GM21381 (cell line): ENCODE measurements around the gene NELL1.

Experiments
- ATAC-seq: cut with Tn5 transposase; IDR thresholded peaks from one replicate; pipeline ENCODE4 v1.9.1; 2021; ENCODE audit warnings: mild to moderate bottlenecking, moderate library complexity; ENCODE audit not compliant: unreplicated experiment

Gene NELL1

DNA sequence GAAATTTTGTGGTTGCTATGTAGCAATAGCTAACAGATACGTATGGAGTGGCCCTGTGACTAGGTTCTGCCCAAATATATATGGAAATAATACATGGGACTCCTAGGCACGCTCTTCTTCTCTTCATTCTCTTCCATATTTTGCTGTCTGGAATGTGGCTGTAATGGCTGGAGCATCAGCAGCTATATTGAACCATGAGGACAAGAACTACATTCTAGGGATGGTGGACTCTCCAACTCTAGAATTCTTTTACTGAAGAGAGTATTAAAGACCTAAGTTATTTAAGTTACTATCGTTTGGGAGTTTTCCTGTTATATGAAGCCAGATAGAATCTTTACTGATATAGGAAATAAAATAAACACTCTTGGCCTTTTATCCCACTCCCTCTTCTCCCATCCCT lies 7.5 kb upstream of the NELL1 start:
- ATAC-seq, result no peak

DNA sequence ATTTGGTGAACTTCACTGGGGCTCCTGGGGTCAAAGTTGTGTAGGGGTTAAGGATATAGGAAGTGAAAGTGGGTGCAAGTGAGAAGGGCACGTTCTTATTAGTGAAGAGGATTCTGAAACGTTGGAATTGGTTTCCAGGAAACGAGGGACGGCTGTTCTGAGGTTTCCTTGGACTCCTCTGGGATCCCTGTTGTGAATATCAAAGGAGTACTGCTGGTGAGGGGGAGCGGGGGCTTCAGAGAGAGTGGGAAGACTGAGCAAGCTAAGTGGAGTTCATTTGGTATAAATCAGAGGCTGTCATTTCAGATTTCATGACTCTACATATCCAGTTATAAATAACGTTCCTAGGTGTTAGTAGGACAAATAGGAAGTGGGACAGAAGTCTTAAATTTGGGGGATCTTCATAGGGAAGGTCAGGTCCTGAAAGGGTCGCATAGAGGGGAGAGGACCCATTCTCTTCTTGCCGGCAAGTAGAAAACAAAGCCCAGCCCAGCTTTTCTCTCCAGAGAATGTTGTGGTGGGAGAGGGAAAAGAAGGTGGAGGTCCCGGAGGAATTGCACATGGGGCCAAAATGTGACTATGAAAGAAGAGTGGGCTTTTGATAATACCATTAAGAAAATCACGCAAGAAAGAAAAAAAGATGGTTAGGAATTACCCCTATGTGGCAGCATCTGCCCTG lies 1.1 kb upstream of the NELL1 start:
- no peak for ATAC-seq

DNA sequence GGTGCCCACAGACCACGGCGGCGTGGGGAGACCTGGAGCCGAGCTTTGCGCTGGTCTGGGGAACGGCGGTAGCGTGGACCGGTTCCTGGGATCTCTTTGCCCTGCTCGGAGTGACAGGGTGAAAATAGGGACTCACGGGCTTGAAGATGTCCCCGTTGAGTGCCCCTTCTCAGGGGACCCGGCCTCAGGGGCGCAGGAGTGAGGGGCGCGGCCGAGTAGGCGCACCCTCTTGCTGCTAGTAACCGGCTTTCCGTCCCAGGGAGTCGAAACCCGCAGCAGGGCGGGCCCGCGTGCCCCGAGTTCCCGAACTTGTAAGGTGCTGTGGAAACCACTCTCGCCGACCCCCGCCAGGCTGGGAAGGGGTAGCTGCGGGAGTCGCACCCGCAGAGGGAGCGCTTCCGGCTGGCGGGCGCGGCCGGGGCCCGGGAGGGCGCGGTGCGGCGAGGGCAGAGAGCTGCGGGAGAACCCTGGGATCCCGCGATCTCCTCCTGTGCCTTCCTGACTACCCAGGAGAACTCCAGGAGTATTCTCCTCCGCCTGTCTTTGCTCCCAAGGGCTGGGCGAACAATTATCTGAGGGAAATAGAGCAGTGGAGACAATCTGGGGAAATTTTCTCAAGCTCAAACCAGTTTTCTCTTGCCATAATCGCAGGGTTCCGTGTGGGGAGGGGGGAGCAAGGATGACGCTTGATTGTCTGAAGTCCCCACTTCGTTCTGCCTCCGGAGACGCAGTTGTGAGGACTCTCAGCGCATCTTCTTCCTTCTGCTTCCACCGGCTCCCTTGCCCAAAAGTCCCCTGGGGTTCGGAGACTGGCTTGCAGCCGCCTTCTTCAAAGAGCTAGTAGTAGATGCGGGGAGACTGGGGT lies 666 bp downstream of the NELL1 start:
- no peak for ATAC-seq

DNA sequence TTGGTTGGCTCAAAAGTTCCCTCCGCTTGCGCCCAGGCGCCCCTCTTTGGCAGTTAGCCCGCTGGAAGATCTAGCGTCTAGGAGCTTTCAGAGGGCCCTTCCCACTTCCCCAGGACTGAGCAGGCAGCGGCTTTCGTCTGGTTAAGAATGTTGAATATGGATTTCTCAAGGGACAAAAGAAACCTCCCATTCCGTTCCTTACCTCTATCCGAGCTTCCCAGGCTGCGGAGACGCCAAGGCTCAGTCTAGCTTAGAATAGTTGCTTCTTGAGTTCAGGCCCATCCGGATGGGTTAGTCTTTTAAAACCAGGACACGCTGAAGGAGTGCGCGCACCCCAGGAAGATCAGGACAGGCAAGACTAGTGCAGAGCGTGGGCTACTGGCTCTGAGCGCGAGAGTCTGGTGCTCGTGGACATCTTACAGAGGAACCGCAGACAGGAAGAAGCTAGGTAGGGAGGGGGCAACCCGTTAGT lies 1.6 kb downstream of the NELL1 start:
- no peak for ATAC-seq

- ATAC-seq, result no peak
These were observed 2.6 kb downstream of the NELL1 start for GRCh38 chr11:20671856-20672546.

DNA sequence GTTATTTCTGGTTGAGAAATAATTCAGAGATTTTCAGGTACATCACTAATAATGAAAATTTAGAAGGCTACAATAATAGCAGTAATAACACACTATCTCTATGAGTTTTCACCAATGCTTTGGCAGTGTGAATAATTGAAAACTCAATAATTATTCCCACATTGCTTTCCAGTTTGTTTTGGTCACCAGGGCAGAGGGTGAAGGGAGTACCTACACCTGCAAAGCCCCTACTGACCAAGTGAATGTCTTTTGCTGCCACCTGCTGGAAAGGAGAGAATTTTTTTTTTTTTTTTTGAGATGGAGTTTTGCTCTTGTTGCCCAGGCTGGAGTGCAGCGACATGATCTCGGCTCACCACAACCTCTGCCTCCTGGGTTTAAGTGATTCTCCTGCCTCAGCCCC lies 3.2 kb downstream of the NELL1 start:
- ATAC-seq, result no peak

DNA sequence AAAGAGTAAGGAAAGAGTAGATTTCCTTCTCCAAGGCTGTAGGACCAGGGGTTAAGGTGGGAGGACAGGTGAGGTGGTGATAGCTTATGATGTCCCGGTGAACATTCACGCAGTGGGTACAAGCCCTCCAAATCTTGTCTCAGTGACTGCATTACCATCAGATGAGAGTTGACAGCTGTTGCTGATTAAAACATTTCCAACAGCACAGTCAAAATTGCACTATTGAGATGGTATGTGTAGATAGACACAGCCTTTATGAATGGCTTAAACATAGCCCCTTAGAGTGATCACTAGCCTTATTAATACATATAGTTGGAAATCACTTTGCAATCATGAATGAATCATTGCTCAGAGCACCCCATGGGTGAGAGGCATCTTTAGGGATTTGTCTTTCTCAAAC lies 7.3 kb downstream of the NELL1 start:
- no peak for ATAC-seq

GRCh38 chr11:20688761-20689160 lies 19.4 kb downstream of the NELL1 start:
- no peak for ATAC-seq

DNA sequence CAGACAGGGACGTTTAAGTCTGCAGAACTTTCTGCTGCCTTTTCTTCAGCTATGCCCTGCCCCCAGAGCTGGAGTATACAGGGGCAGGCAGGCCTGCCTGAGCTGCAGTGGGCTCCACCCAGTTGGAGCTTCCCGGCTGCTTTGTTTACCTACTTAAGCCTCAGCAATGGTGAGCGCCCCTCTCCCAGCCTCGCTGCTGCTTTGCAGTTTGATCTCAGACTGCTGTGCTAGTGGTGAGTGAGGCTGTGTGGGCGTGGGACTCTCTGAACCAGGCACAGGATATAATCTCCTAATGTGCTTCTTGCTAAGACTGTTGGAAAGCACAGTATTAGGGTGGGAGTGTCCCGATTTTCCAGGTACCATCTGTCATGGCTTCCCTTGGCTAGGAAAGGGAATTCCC lies 38.5 kb downstream of the NELL1 start:
- ATAC-seq, result no peak

- no peak for ATAC-seq
These were observed 43.5 kb downstream of the NELL1 start for GRCh38 chr11:20712912-20713311.

GRCh38 chr11:20715464-20715863 lies 46.1 kb downstream of the NELL1 start:
- ATAC-seq, result no peak

GRCh38 chr11:20715931-20716330 lies 46.5 kb downstream of the NELL1 start:
- no peak for ATAC-seq

DNA sequence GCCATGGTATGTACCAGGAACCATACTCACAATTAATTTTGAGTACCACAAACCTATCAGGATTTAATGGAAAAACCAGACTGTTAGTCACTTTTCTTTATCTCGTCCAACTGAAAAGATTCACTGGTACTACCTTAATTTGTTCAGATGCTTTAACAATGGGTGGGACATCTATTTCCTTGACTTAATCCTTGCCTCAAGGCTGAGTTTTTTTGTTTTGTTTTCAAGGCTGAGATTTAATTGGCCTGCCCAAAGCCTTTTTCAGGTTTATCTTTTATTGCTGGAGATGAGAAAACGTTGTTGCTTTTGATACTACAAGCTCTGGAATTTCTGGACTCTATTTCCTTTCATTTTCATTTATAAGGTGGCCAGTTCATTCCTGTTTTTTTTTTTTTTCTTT lies 50.4 kb downstream of the NELL1 start:
- ATAC-seq, result no peak

DNA sequence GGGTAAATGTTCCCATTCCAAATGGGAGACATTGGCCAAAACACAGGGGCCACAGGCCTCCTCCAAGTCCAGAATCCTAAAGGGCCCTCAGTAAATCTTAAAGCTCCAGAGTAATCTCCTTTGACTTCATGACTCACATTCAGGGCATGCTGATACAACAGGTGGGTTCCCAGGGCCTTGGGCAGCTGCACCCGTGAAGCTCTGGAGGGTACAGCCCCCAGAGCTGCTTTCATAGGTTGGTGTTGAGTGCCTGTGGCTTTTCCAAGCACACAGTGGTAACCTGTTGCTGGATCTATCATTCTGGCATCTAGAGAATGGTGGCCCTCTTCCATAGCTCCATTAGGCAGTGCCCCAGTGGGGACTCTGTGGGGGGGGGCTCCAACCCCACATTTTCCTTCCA lies 54.0 kb downstream of the NELL1 start:
- ATAC-seq, result no peak

GRCh38 chr11:20729597-20730105 lies 60.3 kb downstream of the NELL1 start:
- ATAC-seq, result no peak

GRCh38 chr11:20731676-20732215 lies 62.4 kb downstream of the NELL1 start:
- ATAC-seq, result no peak

- no peak for ATAC-seq
These were observed 69.7 kb downstream of the NELL1 start for GRCh38 chr11:20739107-20739506.

- ATAC-seq, result no peak
These were observed 70.2 kb downstream of the NELL1 start for GRCh38 chr11:20739577-20739976.

GRCh38 chr11:20754933-20755332 lies 85.5 kb downstream of the NELL1 start:
- ATAC-seq, result no peak

GRCh38 chr11:20759541-20759940 lies 90.2 kb downstream of the NELL1 start:
- no peak for ATAC-seq

DNA sequence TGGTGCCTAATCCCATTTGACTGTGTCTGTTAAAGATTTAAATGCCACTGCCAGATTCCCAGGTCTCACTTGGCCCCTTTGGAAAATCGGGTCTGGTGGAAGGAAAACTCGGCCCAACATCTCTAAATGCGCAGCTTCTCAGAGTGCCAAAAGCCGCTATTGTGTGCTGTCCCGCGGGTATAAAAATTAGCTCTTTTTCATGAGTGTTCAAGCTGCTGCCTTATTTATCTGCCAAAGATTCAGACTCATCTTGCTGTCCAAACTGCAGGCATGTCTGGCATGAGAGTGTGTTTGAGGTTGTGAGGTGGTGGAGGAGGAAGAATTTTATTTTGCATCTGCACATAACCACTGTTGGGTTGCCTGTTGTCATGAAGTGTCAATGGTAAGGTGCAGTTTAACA lies 91.4 kb downstream of the NELL1 start:
- no peak for ATAC-seq
